HG03565 (cell line): Measurements from ENCODE around the gene ZNF829.

ENCODE experiments used
- ATAC-seq: cut with Tn5 transposase; IDR thresholded peaks from one replicate; pipeline ENCODE4 v1.9.1; 2021; ENCODE audit warnings: mild to moderate bottlenecking, moderate library complexity; ENCODE audit not compliant: unreplicated experiment

ZNF829 gene

GRCh38 chr19:36915992-36916830 lies at the start of gene ZNF829, which contains the start of gene ZNF568:
TSS of gene ZNF829 (minus strand) at chr19:36916291. CDS start at chr19:36915167, 1,124 bp downstream.
TSS of gene ZNF568 (plus strand) at chr19:36916332. CDS start at chr19:36922771, 6,439 bp downstream.
- peak; percentile 79 for ATAC-seq

- ATAC-seq = no peak
These were observed 47.2 kb upstream of the ZNF829 start for GRCh38 chr19:36963280-36963679.

GRCh38 chr19:36962346-36962745 lies 46.3 kb upstream of the ZNF829 start:
- ATAC-seq = no peak

- no peak for ATAC-seq
These were observed 34.4 kb upstream of the ZNF829 start for GRCh38 chr19:36950335-36951119.

- ATAC-seq = no peak
These were observed 23.1 kb upstream of the ZNF829 start for GRCh38 chr19:36939153-36939552.

GRCh38 chr19:36931684-36932083 lies 15.6 kb upstream of the ZNF829 start:
- no peak for ATAC-seq

- no peak for ATAC-seq
These were observed 2.0 kb upstream of the ZNF829 start for GRCh38 chr19:36918090-36918489.

- no peak for ATAC-seq
These were observed 900 bp upstream of the ZNF829 start for GRCh38 chr19:36916991-36917390.

GRCh38 chr19:36898422-36898821 lies 17.7 kb downstream of the ZNF829 start:
- ATAC-seq = no peak

- no peak for ATAC-seq
These were observed 21.2 kb downstream of the ZNF829 start for GRCh38 chr19:36894849-36895383.

- no peak for ATAC-seq
These were observed 24.2 kb downstream of the ZNF829 start for GRCh38 chr19:36891768-36892357.

- no peak for ATAC-seq
These were observed 38.8 kb downstream of the ZNF829 start for GRCh38 chr19:36876993-36877938.

- ATAC-seq = no peak
These were observed 64.2 kb downstream of the ZNF829 start for GRCh38 chr19:36851898-36852297.

- ATAC-seq = peak; percentile 71
These were observed 65.3 kb downstream of the ZNF829 start, which contains the start of gene ZNF345 for GRCh38 chr19:36850559-36851442. TSS of gene ZNF345 (plus strand) at chr19:36850876. CDS start at chr19:36876831, 25,955 bp downstream.

GRCh38 chr19:36849701-36850558 lies 66.2 kb downstream of the ZNF829 start:
- peak; percentile 76 for ATAC-seq

- ATAC-seq = no peak
These were observed 68.1 kb downstream of the ZNF829 start for GRCh38 chr19:36847968-36848367.

- no peak for ATAC-seq
These were observed 77.2 kb downstream of the ZNF829 start for GRCh38 chr19:36838784-36839324.
